NT2/D1 (cell line): ENCODE results near the gene KRT6C.
A peak's percentile ranks its signal among the peaks of the same experiment; 100 is the strongest.

Source experiments
- DNase-seq: peaks from one replicate; pipeline ENCODE4 v3.0.0-alpha.2; 2011; ENCODE audit warnings: low read depth, low spot score
- H3K27me3 ChIP-seq: 2 replicates; pipeline ENCODE4 v1.6.0; 2011; ENCODE audit warnings: mild to moderate bottlenecking; ENCODE audit not compliant: insufficient read length, insufficient read depth
- H3K36me3 ChIP-seq: 2 replicates; pipeline ENCODE4 v1.6.1; 2011; ENCODE audit warnings: mild to moderate bottlenecking, low read length, mixed read lengths; ENCODE audit not compliant: insufficient read depth, insufficient read length
- H3K4me1 ChIP-seq: 2 replicates; pipeline ENCODE4 v1.5.1; 2011; ENCODE audit not compliant: insufficient read depth, insufficient read length
- H3K4me3 ChIP-seq: 2 replicates; pipeline ENCODE4 v1.5.1; 2011; ENCODE audit warnings: low read depth; ENCODE audit not compliant: insufficient read length
- H3K9ac ChIP-seq: 2 replicates; pipeline ENCODE4 v1.6.0; 2011; ENCODE audit warnings: low read depth; ENCODE audit not compliant: insufficient read length
- H3K9me3 ChIP-seq: 2 replicates; pipeline ENCODE4 v1.5.1; 2011; ENCODE audit warnings: mild to moderate bottlenecking, low read length; ENCODE audit not compliant: insufficient read depth
- SUZ12 ChIP-seq: IDR thresholded peaks from 2 replicates; pipeline ENCODE4 v1.6.1; 2011; ENCODE audit not compliant: insufficient read length, insufficient read depth; ENCODE audit errors: extremely low read depth
- YY1 ChIP-seq: IDR thresholded peaks from 2 replicates; pipeline ENCODE4 v1.6.1; 2011; ENCODE audit not compliant: insufficient read length, insufficient read depth
- ZNF274 ChIP-seq: IDR thresholded peaks from 2 replicates; pipeline ENCODE4 v1.6.1; 2011; ENCODE audit warnings: mild to moderate bottlenecking, low read depth, low read length

KRT6C gene

GRCh38 chr12:52469853-52470252, 3.8 kb downstream of the KRT6C start:
- Histone ChIP-seq H3K4me1 (no peaks in the 10 kb centered on the region), H3K9me3 (peaks cover 5% of the 10 kb centered on the region; the same call in 1 of the 2 replicates), H3K27me3 (no peaks in the 10 kb centered on the region), H3K36me3 (no peaks in the 10 kb centered on the region), H3K9ac (no peak overlapping the region), H3K4me3 (no peak overlapping the region)
- no peak for DNase-seq
- no peak for TF ChIP-seq ZNF274
- no peak for TF ChIP-seq YY1
- TF ChIP-seq SUZ12: no peak

GRCh38 chr12:52464897-52465296, 8.7 kb downstream of the KRT6C start:
- no peak for DNase-seq
- Histone ChIP-seq H3K4me1 (no peaks in the 10 kb centered on the region), H3K27me3 (no peaks in the 10 kb centered on the region), H3K36me3 (no peaks in the 10 kb centered on the region), H3K4me3 (no peak overlapping the region), H3K9ac (no peak overlapping the region), H3K9me3 (no peaks in the 10 kb centered on the region; the same call in 1 of the 2 replicates)
- TF ChIP-seq YY1: no peak
- no peak for TF ChIP-seq SUZ12
- TF ChIP-seq ZNF274: no peak

GRCh38 chr12:52461693-52462092, 11.9 kb downstream of the KRT6C start:
- DNase-seq: no peak
- TF ChIP-seq ZNF274 (no peak), YY1 (no peak), SUZ12 (no peak)
- no peaks in the 10 kb centered on the region; the same call in 1 of the 2 replicates for H3K9me3 ChIP-seq

GRCh38 chr12:52458861-52459260, 14.7 kb downstream of the KRT6C start:
- H3K4me1 ChIP-seq: no peaks in the 10 kb centered on the region
- DNase-seq: no peak
- H3K9ac ChIP-seq: no peak overlapping the region
- no peak overlapping the region for H3K4me3 ChIP-seq
- H3K9me3 ChIP-seq: no peaks in the 10 kb centered on the region; the same call in 1 of the 2 replicates
- no peaks in the 10 kb centered on the region for H3K27me3 ChIP-seq
- H3K36me3 ChIP-seq: no peaks in the 10 kb centered on the region
- no peak for TF ChIP-seq YY1
- no peak for TF ChIP-seq ZNF274
- TF ChIP-seq SUZ12: no peak

More at GRCh38 chr12:52461693-52462092, 11.9 kb downstream of the KRT6C start:
- no peaks in the 10 kb centered on the region for H3K27me3 ChIP-seq
- H3K9ac ChIP-seq: no peak overlapping the region
- H3K36me3 ChIP-seq: no peaks in the 10 kb centered on the region
- H3K4me3 ChIP-seq: no peak overlapping the region
- H3K4me1 ChIP-seq: no peaks in the 10 kb centered on the region

- Histone ChIP-seq H3K36me3 (no peaks in the 10 kb centered on the region), H3K4me1 (no peaks in the 10 kb centered on the region), H3K4me3 (no peak overlapping the region), H3K9me3 (no peaks in the 10 kb centered on the region; the same call in 1 of the 2 replicates), H3K27me3 (no peaks in the 10 kb centered on the region), H3K9ac (no peak overlapping the region)
- DNase-seq: no peak
- TF ChIP-seq ZNF274: no peak
- TF ChIP-seq YY1: no peak
- no peak for TF ChIP-seq SUZ12
Observed at GRCh38 chr12:52455821-52456220, 17.8 kb downstream of the KRT6C start.

- H3K4me1 ChIP-seq: no peaks in the 10 kb centered on the region
- DNase-seq: peak; percentile 13
- H3K9ac ChIP-seq: no peak overlapping the region
- TF ChIP-seq ZNF274 (no peak), YY1 (no peak), SUZ12 (no peak)
- no peaks in the 10 kb centered on the region for H3K27me3 ChIP-seq
- H3K9me3 ChIP-seq: no peaks in the 10 kb centered on the region
- H3K4me3 ChIP-seq: no peak overlapping the region
- H3K36me3 ChIP-seq: no peaks in the 10 kb centered on the region
Observed at GRCh38 chr12:52454411-52455201, 19.0 kb downstream of the KRT6C start.

GRCh38 chr12:52452101-52452500, 21.5 kb downstream of the KRT6C start, which contains the start of gene KRT6B:
Gene KRT6B (minus strand): TSS chr12:52452146. CDS start chr12:52452078, 68 bp downstream.
- Histone ChIP-seq H3K4me3 (no peak within 1 kb of the TSS), H3K9me3 (no peaks in the 10 kb centered on the region), H3K36me3 (no peaks in the 10 kb centered on the region), H3K9ac (no peak within 1 kb of the TSS), H3K4me1 (no peaks in the 10 kb centered on the region), H3K27me3 (no peaks in the 10 kb centered on the region)
- DNase-seq: no peak
- TF ChIP-seq SUZ12 (no peak), YY1 (no peak), ZNF274 (no peak)
